GM21717 (cell line): ENCODE measurements around the gene BATF3.

Experiments used
- ATAC-seq: cut with Tn5 transposase; IDR thresholded peaks from one replicate; pipeline ENCODE4 v1.9.1; 2021; ENCODE audit warnings: mild to moderate bottlenecking, moderate library complexity; ENCODE audit not compliant: unreplicated experiment

Gene BATF3

DNA sequence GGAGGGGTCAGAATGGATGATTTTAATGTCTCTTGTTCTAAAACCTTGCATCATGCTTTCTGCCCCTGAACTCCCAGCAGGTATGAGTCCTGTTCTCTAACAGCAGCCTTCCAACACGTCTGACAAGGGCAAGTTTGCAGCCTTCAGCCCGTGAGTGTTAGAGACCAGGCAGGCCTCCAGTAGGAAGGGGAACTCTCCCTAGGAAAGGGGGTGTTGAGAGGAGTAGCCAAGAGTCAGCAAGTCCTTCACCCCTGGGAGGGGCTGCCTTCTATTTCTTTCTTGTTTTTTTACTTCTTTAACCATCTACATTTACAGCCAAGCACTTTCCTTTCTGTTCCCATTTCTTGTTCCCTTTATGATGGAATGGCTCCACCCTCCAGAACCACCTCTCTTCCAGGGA is 14.2 kb downstream of the BATF3 start:
- no peak for ATAC-seq

- ATAC-seq: no peak
These were observed 15.0 kb downstream of the BATF3 start for GRCh38 chr1:212684521-212685090.

DNA sequence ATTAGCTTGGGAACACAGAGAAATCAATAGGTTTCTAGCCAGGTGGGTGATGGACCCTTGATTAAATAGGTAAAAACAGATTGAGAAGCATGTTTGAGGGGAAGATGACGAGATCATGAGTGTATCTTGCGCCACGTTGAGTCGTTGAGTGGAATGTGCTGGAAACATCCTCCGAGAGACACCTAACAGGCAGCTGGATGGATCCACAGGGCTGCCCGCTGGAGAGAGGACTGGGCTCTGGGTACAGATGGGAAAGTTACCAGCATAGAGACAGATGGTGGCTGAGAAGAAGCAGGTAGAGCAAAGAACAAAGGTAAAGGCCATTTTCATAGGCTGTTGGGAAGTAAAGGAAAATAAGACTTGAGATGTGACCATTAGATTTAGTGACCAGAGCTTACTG is 15.6 kb downstream of the BATF3 start:
- no peak for ATAC-seq

- peak; percentile 64 for ATAC-seq
These were observed 16.3 kb downstream of the BATF3 start for GRCh38 chr1:212683357-212683722.

DNA sequence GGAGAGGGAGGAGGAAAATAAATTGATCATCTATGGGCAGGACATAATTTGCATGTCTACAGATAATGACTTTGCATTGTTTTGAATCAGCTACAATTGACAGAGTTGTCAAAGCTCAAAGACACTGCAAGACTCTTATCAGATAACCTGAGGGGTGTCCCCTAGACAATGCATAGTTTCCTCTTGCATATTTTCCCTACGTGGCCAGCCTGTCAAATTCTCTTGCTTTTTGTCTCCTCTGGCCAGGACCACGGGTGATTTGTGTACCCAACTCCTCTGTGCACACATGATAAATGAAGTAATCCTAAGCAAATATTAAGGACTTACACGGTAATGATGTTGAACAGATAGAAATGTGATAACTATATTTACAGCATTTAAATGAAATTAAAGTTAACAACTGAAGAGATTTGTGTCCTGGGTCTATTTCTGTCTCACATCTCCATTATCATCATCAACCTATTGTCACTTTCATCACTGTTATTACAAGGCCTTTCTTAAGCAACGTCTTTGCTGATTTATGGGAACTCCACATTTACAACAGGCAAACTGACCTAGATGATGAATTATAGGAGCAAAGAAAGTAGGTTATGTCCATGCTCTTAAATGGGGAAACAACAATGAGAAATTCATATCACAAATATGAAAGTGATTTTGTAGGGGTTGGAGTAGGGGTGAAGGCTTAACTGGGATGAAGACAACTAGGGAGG is 18.8 kb downstream of the BATF3 start:
- ATAC-seq: no peak

GRCh38 chr1:212678456-212679410 is 20.9 kb downstream of the BATF3 start:
- peak; percentile 63 for ATAC-seq

DNA sequence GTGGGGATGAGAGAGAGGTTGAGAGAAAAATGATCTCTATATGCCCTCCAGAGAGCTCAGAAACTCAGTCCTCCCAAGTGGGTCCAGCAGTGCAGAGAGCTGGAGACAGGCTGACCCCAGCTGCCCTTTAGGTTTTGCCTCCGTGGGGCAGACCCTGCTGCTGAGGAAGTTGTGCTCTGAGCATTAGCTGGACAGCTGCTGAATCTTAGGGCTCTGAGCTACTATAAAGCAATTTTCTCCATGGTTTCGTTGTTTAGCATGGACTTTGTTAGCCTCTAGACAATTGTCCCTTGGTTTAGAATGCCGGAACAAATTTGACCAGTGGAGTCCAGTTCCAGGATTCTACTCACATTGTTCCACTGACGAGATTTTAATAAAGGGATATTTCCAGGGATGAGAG is 22.1 kb downstream of the BATF3 start:
- ATAC-seq: no peak

DNA sequence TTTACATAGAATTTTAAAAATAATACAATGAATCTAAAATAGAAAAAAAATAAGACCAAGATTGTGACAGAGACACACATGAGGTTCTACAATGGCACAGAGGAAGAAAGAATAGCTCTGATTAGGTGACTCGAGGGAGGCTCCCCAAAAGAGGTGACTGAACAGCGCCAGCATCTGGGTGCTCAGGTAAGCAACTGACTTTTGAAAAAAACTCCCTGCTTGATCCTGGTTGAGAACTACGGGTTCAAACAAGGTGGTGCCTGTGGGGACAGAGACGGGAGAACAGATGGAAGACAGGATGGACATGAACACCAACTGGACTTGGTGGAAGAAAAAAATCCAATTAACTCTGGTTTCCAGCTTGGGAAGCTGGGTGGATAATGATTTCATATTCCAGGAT is 22.5 kb downstream of the BATF3 start:
- ATAC-seq: no peak

DNA sequence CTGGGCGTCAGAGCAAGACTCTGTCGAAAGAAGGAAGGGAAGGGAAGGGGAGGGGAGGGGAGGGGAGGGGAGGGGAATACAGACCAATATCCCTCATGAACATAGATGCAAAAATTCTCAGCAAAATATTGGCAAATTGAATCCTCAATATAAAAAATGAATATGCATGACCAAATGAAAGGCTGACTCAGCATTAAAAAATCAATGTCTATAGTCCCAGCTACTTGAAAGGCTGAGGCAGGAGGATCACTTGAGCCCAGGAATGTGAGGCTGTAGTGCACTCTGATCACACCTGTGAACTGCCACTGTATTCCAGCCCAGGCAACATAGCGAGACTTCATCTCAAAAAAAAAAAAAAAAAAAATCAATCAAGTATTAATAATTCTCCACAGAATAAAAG is 24.0 kb downstream of the BATF3 start:
- no peak for ATAC-seq

- ATAC-seq: no peak
These were observed 24.8 kb downstream of the BATF3 start for GRCh38 chr1:212674872-212675271.

DNA sequence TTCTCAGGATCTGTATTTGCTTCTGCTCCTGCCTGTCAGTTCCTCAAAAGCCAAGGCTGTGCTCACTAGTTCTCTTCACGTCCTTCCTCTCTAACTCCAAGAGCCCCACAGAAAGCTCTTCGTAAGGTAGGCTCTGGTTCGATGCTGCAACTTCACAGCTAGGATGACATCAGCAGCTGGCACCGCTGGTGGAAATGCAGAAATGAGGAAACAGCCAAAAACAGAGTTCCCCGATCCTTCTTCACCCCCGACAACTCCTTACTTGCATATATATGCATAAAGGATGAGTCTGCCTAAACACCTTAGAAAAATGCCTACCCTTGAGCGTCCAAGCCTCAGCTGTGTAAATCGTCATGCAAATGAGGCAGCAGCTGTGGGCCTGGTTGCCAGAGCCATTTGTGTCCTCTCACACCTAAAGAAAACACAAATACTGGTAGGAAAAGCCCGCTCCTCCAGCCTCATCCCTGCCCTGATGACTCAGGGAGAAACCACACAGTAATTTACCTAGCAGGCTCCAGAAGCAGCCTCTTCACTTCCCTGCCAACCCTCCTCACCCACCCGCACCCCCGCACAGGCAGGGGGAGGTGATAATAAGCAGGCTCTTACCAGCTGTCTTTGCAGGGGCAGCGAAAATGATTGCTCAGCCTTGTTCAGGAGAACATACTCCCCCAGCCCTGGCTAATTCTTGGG is 28.2 kb downstream of the BATF3 start:
- ATAC-seq: peak; percentile 48

DNA sequence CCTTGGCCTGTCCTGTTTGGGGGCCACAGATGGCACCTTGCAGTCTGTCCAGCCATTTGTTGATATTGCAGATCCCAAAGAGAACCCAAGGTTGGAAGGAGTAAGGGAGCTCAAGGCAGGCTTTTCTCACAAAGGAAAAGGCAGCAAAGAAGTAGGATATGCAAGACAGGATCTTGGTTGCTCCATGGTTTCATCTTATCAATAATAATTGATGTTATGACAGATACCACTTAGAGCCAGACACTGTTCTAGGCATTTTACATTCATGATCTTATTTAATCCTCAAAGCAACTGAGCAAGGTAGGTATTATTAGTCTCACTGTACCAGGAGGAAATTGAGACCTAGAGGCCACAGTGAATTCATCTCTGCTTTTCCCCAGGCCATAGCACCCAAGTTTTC is 28.8 kb downstream of the BATF3 start:
- no peak for ATAC-seq

GRCh38 chr1:212670301-212670700 is 29.3 kb downstream of the BATF3 start:
- no peak for ATAC-seq

- ATAC-seq: no peak
These were observed 30.0 kb downstream of the BATF3 start for GRCh38 chr1:212669600-212669999.

GRCh38 chr1:212669102-212669501 is 30.5 kb downstream of the BATF3 start:
- ATAC-seq: no peak

- ATAC-seq: no peak
These were observed 31.2 kb downstream of the BATF3 start for GRCh38 chr1:212668477-212668876.

DNA sequence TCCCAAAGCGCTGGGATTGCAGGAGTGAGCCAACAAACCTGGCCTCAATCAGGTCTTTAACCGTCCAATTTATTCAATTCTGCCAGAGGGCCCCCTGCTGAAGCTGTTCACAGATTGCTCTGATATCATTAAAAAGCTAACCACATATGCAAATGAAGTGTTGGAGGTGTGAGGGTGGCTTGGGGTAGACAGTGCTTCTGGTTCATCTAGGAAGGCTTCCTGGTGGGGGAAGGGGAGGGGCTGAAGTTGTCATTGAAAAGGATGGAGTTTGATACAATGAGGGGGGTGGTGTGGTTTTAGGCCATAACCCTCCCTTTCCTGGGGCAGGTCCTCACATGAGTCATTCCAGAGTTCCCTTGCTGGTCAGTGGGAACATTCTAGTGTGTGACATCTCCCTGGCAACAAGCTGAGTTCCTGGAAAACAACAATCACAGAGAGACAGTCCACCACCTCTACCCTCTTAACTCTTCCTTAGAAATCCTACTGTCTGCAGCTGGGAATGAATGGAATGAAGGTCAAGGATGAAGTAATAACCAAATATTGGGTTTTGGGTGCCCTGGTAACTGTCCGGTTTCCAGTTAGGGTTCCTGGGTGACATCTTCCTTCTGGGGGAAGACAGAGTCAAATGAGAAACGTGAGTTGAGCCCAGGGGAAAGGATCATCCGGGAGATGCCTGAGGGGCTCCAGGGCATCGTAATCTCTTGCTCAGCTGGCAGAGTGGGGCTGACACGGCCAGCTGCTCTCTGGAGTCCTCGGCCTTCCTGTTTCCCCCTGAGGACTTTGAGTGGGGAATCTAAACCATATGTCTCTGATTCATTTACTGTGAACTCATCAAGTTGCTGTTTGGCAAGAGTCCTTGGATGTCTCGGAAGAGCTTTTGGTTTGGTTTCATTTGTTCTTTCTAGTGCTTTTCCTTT is 32.2 kb downstream of the BATF3 start:
- ATAC-seq: no peak

DNA sequence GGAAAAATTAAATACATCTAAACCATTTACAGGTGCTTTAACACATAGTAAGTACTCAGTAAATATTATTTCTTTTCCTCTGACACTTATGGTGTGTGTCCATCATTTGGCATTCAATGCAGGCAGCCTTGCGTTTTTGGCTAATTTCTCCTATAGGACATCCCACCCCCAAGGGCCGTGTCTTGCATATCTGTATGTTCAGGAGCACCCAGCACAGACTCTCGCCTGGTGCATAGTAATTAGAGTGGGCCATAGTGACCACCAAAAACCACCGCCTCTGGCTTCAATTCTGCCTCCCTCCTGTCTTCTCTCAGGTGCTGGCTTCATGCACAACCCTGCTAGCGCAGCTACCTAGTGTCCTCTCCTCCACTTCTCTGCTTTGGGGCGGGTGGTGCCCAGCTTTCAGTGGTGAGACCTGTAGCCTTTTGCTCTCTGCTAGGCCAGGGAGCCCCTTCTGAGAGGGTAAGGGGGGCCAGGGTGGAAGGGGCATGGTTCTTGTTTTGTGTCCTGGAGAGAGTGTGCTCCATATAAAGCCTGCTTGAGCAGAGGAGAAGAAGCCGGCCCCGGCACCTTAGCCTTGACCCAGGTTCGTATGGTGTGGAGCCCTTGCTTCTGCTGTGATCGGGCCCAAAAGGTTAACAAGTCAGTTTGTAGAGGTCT is 33.4 kb downstream of the BATF3 start:
- no peak for ATAC-seq

- peak; percentile 90 for ATAC-seq
These were observed 34.2 kb downstream of the BATF3 start for GRCh38 chr1:212665241-212666115.
